Endothelial cell (in vitro differentiated cells): Measurements from ENCODE around the gene AKT3. TPM values are rescaled to one million over a fixed set of nuclear protein-coding genes. Genes with fewer than 3 reads are reported as not detected.

Source experiments
- DNase-seq: peaks from one replicate; pipeline ENCODE4 v3.0.0; 2021; ENCODE audit warnings: low spot score
- H3K27ac Mint-ChIP-seq: one replicate; pipeline ENCODE4 v1.8.0; 2021; ENCODE audit warnings: mixed read lengths, inconsistent platforms; ENCODE audit not compliant: unreplicated experiment
- H3K27me3 Mint-ChIP-seq: one replicate; pipeline ENCODE4 v1.8.0; 2021; ENCODE audit warnings: mild to moderate bottlenecking, moderate library complexity, mixed read lengths, inconsistent platforms; ENCODE audit not compliant: unreplicated experiment
- H3K36me3 Mint-ChIP-seq: one replicate; pipeline ENCODE4 v1.8.0; 2021; ENCODE audit warnings: mild to moderate bottlenecking, low read depth, mixed read lengths, inconsistent platforms; ENCODE audit not compliant: unreplicated experiment
- H3K4me1 Mint-ChIP-seq: one replicate; pipeline ENCODE4 v1.8.0; 2021; ENCODE audit warnings: mild to moderate bottlenecking, mixed read lengths, inconsistent platforms; ENCODE audit not compliant: unreplicated experiment
- H3K4me3 Mint-ChIP-seq: one replicate; pipeline ENCODE4 v1.8.0; 2021; ENCODE audit warnings: mild to moderate bottlenecking, mixed read lengths, inconsistent platforms; ENCODE audit not compliant: unreplicated experiment
- H3K9me3 Mint-ChIP-seq: one replicate; pipeline ENCODE4 v1.8.0; 2021; ENCODE audit warnings: mixed read lengths, inconsistent platforms; ENCODE audit not compliant: unreplicated experiment
- total RNA-seq: library from RNA; stranded (reverse); fragmentation: NEBNext Ultra II Directional; extraction: Animal tissue kit (Norgen Biotek cat#: 25700); gene quantifications from one replicate; pipeline ENCODE4 v1.2.1, GENCODE V29; 2021; ENCODE audit not compliant: unreplicated experiment
- TF ChIP-seq, protein P1 (sequence below): fragments of 200-600 bp; sonication (generic); IDR thresholded peaks from one replicate; pipeline ENCODE4 v1.5.0; 2021; ENCODE audit warnings: antibody characterized with exemption; ENCODE audit not compliant: unreplicated experiment

Gene AKT3
- total RNA-seq, 1 donor from 2014 or later = 87.3 TPM

GRCh38 chr1:243754348-243754747, 95.7 kb downstream of the AKT3 start:
- Mint-ChIP-seq H3K27ac (no peak overlapping the region), H3K36me3 (no peaks in the 10 kb centered on the region), H3K9me3 (no peaks in the 10 kb centered on the region), H3K27me3 (peaks cover 1% of the 10 kb centered on the region), H3K4me1 (peaks cover 13% of the 10 kb centered on the region), H3K4me3 (no peak overlapping the region)
- DNase-seq = no peak
- TF ChIP-seq, protein P1, sequence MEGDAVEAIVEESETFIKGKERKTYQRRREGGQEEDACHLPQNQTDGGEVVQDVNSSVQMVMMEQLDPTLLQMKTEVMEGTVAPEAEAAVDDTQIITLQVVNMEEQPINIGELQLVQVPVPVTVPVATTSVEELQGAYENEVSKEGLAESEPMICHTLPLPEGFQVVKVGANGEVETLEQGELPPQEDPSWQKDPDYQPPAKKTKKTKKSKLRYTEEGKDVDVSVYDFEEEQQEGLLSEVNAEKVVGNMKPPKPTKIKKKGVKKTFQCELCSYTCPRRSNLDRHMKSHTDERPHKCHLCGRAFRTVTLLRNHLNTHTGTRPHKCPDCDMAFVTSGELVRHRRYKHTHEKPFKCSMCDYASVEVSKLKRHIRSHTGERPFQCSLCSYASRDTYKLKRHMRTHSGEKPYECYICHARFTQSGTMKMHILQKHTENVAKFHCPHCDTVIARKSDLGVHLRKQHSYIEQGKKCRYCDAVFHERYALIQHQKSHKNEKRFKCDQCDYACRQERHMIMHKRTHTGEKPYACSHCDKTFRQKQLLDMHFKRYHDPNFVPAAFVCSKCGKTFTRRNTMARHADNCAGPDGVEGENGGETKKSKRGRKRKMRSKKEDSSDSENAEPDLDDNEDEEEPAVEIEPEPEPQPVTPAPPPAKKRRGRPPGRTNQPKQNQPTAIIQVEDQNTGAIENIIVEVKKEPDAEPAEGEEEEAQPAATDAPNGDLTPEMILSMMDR = no peak

DNA sequence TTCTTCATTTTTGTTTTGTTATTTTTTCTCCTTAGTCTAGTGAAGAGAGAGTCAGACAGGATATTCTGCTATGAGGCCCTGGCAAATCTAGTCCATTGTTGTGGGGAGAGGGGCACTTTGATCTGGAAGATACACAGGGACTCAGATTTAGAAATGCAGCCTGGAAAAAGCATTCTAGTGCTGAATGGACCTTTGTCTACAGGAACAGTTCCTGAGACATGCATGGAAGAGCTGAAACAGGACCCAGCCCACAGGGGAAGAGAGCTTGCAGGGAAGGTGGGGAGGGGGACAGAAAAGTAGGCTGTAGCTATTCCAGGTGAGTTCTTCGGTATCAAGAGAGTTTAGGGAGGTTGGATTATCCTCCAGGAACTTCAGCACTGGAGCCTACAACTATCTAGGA, 98.5 kb downstream of the AKT3 start:
- H3K4me1 Mint-ChIP-seq = peaks cover 16% of the 10 kb centered on the region

DNA sequence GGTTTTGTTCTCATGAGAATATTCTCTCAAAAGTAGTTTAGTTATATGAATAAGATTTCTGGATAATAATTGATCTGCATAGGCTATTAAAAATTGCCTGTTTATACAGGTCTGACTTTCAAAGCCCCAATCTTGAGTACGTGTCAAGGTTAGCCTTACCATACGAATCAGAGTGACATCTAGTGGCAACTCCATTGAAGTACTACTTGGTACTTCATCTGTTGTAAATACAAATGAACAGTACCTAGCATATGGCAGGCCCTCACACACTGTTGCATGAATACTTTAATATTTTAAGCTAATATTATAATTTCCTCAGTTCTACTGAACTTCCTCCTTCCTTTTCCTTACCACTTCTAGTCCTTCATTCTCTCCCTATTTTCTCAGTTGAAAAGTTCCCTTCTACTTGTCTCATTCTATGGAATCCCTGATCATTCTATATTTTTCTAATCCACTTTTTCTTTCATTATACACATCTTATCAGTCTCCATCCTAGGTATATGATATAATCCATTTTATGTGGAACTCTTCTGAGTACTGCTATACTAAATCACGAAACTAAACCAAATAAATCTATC, 101.2 kb downstream of the AKT3 start:
- Mint-ChIP-seq H3K9me3 (no peaks in the 10 kb centered on the region), H3K4me1 (peaks cover 20% of the 10 kb centered on the region), H3K4me3 (no peak overlapping the region), H3K27me3 (no peaks in the 10 kb centered on the region), H3K27ac (no peak overlapping the region), H3K36me3 (no peaks in the 10 kb centered on the region)
- TF ChIP-seq, protein P1 = peak; percentile 75
- no peak for DNase-seq

More for the DNA sequence above, 98.5 kb downstream of the AKT3 start:
- no peak overlapping the region for H3K4me3 Mint-ChIP-seq
- no peak for DNase-seq
- no peaks in the 10 kb centered on the region for H3K36me3 Mint-ChIP-seq
- TF ChIP-seq, protein P1 = no peak
- peaks cover 1% of the 10 kb centered on the region for H3K27me3 Mint-ChIP-seq
- H3K9me3 Mint-ChIP-seq = no peaks in the 10 kb centered on the region
- H3K27ac Mint-ChIP-seq = peak overlapping the region; percentile 28

GRCh38 chr1:243748227-243748626, 101.8 kb downstream of the AKT3 start:
- Mint-ChIP-seq H3K36me3 (no peaks in the 10 kb centered on the region), H3K27ac (no peak overlapping the region), H3K9me3 (no peaks in the 10 kb centered on the region), H3K4me3 (no peak overlapping the region), H3K4me1 (peaks cover 20% of the 10 kb centered on the region), H3K27me3 (no peaks in the 10 kb centered on the region)
- TF ChIP-seq, protein P1 = no peak
- no peak for DNase-seq

- H3K27ac Mint-ChIP-seq = no peak overlapping the region
- no peak for DNase-seq
- H3K4me3 Mint-ChIP-seq = no peak overlapping the region
- no peaks in the 10 kb centered on the region for H3K27me3 Mint-ChIP-seq
- peaks cover 14% of the 10 kb centered on the region for H3K4me1 Mint-ChIP-seq
- H3K36me3 Mint-ChIP-seq = no peaks in the 10 kb centered on the region
- H3K9me3 Mint-ChIP-seq = no peaks in the 10 kb centered on the region
- TF ChIP-seq, protein P1 = no peak
Observed at GRCh38 chr1:243746751-243747150, 103.3 kb downstream of the AKT3 start.
